ENCODE data around the gene ADSL.
"Not testable (repeated sequence)": the region's sequence is repeated elsewhere in the genome, so short reads cannot be mapped to it uniquely, and the experiment has no call there.

Gene ADSL

DNA sequence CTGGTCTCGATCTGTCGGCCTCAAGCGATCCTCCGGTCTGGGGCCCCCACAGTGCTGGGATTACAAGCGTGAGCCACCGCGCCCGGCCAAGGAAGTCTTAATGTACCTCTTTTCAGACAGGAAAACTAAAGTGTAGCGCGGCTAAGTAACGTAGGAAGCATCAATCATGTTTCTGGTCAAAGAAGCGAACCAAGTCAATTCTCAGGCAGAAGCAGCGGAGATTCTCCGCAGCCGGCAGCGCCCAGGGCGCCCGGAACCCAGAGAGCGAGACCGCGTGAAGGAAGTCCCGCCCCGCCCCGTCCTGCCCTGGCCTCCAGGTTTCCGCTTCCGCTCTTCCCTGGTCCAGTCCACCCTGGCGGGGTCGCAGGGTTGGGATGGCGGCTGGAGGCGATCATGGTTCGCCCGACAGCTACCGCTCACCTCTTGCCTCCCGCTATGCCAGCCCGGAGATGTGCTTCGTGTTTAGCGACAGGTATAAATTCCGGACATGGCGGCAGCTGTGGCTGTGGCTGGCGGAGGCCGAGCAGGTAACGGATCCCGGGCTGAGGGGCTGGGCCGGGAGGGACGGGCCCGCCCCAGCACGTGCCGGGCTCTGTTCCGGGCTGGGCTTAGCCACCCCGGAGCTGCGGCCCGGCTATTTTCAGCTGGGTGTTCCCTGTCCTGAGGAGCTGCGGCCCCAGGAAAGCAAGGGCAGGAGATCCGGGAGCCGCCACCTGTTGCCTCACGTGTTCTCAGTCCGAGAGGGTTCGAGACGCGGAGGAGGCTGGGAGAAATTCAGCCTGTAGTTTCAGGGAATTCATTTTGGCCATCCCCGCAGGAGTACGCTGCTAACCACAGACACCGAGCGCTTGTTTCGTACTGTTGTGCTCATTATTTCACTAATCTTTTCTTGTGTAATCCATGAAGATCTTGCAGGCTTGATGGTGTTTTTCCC is at the start of gene ADSL:
Gene ADSL (plus strand): TSS at position 316 of the 934 bp plus-strand sequence. CDS start 59 bp downstream, at position 375.
- DNase-seq (ENCODE audit: low read depth, low spot score) = peak; percentile 94

DNA sequence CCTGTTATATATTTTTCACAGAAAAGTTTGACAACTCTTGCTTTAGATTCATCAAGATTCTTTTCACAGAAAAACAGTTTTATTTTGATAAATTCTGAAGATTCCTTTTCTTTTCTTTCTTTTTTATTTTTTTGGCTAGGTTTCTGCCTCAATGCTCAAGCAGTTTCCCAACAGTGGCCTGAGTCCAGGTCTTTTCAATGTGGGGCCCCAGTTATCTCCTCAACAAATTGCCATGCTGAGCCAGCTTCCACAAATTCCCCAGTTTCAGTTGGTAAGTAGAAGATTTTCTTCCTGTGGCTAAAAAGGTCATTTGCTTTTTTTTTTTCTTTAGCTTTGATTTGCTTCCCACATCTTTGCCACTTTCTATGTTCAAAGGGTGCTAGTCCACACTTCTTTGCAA is 46.0 kb upstream of the ADSL start:
- DNase-seq (ENCODE audit: low read depth, low spot score) = no peak

DNA sequence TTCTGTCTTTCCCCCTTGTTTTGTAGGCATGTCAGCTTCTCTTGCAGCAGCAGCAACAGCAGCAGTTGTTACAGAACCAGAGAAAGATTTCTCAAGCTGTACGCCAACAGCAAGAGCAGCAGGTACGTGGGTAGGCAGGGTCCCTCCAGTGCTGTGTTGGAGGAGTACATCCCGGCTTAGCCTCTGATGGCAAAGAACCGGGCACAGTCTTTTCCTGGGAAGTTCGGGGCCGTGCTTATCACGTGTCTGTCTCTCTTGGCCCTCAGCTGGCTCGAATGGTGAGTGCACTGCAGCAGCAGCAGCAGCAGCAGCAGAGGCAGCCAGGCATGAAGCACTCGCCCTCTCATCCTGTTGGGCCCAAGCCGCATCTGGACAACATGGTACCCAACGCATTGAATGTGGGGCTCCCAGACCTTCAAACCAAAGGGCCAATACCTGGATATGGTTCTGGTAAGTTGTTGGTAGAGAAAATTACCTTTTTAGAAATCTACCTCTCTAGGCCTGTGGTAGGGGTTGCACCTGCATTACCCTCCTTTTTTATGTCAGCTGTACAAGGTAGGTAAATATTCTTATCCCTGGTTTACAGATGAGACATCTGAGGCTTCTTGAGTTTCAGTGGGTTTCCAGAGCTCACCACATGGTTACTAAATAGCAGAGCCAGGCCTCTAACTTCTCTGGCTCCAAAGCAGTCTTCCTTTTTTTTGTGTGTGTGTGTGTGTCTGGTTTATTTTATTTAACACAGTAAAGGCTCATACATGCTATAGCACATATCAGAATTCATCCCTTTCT is 45.2 kb upstream of the ADSL start:
- DNase-seq (ENCODE audit: low read depth, low spot score) = no peak

DNA sequence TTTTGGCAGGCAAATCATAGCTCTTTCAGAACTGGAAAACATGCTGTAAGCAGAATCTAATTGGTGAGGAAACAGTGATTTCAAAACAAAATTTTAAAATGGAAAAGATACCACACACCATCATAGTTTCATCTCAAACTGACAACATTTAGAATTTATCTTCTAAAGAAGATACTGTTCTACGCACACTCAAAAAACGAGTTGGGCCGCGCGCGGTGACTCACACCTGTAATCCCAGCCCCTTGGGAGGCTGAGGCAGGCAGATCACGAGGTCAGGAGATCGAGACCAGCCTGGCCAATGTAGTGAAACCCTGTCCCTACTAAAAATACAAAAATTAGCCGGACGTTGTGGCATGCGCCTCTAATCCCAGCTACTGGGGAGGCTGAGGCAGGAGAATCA is 44.2 kb upstream of the ADSL start:
- no peak for DNase-seq (ENCODE audit: low read depth, low spot score)

DNA sequence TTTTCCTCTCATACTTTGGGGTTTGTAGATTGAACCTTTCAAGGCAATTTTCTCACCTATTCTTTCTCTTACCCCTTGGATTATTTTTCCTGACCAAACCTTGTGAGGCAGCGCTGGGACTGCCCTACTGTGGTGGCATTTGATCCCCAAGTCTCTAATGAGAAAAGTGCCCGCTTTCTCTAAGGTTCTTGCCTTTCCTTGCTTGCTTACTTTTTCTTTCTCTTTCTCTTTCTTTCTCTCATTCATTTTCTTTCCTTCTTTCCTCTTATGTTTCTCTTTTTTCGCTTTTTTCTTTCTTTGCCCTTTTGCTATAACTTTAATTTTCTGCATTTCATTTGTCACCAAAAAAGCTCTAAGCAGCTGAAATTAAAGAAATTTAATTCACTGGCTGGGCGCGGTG is 40.7 kb upstream of the ADSL start:
- no peak for DNase-seq (ENCODE audit: low read depth, low spot score)

DNA sequence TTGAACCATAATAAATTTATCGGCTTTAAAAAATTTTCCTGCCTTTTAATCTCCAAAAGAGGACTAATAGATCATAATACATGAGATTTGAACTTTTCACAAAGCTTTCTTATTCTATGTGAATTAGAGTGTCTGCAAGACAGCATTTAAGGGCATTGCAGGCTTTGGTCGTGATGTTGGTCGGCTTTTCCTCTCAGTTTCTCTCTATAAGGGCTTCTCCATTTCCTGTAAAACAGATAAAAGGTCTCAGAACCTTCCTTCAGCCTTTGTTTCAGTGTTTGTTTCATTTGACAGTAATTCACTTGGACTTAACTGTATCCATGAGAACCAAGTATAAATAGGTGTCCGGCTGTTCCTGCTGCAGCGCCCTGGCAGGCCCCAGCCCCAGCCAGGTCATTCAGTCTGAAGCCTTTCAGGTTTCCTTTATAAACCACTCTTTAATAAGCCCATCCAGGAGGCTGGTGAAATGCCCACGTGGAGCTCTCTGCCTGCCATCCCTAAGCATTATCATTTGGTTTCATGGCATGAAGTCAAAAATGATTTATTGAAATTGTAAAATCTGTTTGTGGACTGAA is 37.2 kb upstream of the ADSL start:
- DNase-seq (ENCODE audit: low read depth, low spot score) = no peak

DNA sequence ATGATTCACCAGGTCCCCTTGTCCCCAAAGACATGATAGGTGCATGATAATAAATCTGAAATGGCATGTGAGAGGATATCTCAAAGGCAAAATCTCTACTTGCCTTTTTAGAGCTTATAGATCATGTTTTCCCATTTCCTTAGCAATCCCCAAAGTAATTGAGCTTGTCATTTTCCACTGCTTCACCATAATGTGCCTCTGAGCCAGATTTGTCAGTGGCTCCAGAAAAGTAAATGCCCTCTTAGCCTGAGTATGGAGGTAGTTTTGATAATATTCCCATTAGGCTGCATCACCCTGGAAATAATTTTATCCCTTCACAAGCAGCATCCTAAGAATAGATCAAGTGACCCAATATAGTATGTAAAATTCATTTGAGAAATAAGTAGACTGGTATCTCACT is 36.7 kb upstream of the ADSL start:
- DNase-seq (ENCODE audit: low read depth, low spot score) = no peak

DNA sequence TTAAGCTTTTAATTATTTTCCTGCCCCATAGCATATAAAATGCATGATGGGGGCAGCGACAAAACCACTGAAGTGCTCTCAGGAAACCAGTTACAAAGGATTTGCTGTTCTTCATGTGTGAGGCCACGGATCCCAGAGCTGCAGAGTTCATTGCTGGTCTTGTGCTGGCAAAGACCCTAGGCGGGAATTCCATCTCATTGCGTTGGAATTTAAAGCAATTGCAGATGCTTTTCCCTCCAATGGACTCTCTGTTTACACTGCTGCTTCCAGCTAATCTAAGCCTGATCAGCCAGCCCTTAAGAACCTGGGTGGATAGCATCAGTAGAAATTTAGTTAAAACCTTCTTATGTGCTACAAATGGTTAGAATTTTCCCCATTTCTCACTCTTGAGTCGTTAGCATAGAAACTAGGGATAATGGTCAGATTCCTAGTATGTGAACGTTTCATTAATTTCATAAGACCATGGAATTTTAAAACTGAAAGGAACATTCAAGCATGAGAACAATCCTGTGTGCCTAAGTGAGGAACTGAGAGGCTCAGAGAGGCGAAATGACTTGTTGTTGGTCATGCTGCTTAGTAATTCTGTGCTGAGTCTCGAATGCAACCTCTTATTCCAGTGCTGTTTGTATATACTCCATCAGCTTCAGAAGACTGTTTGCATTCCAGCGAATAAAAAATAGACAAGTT is 36.1 kb upstream of the ADSL start:
- peak; percentile 40 for DNase-seq (ENCODE audit: low read depth, low spot score)

DNA sequence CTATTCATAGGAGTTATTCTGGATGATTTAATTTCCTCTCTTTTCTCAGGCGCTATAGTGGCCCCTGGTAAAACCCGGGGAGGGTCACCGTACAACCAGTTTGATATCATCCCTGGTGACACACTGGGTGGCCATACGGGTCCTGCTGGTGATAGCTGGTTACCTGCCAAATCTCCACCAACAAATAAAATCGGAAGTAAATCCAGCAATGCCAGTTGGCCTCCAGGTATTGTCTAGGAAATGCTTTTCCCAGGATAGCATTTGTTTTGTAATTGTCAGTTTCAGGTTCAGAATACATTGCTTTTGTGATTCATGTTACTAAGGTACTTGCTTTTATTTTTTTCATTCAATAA is 35.6 kb upstream of the ADSL start:
- no peak for DNase-seq (ENCODE audit: low read depth, low spot score)

DNA sequence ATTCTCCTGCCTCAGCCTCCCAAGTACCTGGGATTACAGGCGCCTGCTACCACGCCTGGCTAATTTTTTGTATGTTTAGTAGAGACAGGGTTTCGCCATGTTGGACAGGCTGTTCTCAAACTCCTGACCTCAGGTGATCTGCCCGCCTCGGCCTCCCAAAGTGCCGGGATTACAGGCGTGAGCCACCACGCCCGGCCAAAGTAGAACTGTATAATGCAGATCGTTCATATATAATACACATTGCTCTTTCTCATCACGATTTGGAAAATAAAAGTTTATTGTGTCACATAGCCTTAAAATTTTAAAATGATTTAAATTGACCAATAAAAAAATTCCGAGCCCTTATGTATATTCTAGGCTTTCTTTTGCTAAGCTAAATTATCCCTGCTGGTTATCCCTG is 34.7 kb upstream of the ADSL start:
- DNase-seq (ENCODE audit: low read depth, low spot score) = not testable (repeated sequence)

DNA sequence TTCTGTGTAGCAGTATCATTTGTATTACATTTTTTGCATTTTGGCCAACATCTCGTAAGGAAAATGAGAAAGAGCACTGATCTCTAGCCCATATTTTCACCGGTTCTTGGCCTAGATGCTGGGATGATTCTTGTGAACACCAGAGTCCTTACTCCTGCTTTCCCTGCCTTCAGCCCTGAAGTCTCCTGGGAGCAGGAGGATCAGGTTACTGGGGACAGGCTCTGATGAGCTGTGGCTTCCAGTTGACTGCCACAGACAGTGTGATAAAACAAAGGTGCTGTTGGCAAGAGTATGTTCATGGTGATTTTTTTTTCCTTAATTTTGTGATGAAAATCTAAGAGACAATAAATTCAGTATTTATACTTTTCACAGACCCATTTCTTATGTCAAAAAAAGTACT is 34.2 kb upstream of the ADSL start:
- DNase-seq (ENCODE audit: low read depth, low spot score) = no peak

DNA sequence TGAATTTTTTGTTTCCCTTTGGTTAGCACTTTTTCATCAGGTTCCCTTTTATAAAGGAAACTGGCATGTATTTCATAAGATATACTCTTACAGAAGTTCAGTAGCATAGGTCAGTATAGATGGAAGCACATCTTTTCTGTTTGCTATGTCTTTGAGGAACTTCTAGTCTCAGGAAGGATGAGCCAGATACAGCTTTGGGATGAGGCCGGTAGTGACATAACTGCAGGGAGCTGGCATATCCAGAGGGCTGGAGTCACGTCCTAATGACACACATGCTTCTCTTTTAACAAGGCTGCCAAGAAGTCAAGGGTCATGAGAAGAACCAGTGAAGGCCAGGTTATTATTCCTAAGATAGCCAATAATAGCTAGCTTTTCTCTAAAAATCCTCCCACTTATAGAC is 33.3 kb upstream of the ADSL start:
- no peak for DNase-seq (ENCODE audit: low read depth, low spot score)

DNA sequence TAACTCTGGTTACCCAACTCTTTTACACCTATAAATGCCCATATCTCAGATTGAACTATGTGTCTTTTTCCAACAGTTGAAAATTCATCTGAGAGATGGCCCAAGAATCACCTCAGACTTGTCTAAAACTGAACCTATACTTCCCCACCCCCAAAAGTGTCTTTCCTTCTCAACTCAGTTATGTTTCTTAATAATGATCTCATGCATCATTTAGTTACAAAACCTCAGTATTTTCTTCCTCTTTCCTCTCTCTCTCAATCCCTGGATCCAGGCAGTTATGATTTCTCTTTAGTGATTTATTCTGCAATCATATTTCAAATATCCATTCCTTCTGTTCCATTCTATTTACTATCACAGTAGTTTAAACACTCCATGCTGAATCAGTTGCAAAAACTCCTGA is 32.3 kb upstream of the ADSL start:
- no peak for DNase-seq (ENCODE audit: low read depth, low spot score)

DNA sequence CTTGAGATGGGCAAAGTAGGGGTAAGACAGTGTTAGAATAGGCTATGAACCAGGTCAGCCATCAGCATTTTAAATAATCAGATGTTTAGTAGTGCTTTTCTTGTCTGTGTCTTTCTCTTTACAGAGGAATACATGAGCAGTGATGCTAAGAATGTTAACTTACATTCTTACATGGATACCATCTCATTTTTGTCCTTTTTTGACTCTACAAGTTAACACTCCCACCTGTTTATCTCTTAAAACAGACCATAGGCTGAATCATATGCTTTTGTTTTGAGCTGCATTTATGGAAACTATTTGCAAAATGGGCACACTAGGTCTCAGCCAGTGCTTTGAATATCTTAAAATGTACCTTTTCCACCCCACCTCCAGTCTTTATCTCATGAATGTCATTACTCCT is 25.6 kb upstream of the ADSL start:
- no peak for DNase-seq (ENCODE audit: low read depth, low spot score)

DNA sequence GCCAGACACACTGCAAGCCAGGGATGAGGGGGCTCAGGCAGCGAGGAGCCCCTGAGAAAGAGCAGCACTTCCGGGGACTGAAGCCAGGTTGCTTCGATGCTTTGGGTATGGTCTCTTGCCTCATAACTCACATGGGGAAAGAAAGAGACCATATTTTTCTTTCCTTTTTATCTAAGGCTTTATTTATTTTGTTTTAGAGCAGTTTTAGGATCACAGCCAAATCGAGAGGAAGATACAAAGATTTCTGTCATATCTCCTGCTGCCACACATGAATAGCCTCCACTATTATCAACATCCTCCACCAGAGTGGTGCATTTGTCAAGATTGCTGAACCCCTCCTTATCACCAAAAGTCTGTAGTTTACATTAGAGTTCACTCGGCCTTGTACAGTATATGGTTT is 24.3 kb upstream of the ADSL start:
- DNase-seq (ENCODE audit: low read depth, low spot score) = no peak

DNA sequence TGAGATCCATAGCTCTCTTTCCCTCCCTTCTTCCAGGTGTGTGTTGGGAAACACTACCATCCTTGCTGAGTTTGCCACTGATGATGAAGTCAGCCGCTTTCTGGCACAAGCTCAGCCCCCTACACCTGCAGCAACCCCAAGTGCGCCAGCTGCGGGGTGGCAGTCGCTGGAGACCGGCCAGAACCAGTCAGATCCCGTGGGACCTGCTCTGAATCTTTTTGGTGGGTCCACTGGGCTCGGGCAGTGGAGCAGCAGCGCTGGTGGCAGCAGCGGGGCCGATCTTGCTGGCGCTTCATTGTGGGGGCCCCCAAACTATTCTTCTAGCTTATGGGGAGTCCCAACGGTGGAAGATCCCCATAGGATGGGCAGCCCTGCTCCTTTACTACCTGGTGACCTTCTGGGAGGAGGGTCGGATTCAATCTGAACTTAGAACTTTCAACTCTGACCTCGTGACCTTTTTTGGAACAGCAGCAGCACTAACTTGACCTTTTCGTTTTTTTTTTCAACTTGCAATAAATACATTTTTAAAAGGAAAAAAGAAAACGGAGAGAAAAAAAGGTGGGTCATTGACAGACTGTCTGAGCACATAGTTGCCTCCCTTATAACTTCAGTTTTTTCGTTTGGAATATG is 23.4 kb upstream of the ADSL start:
- DNase-seq (ENCODE audit: low read depth, low spot score) = no peak

DNA sequence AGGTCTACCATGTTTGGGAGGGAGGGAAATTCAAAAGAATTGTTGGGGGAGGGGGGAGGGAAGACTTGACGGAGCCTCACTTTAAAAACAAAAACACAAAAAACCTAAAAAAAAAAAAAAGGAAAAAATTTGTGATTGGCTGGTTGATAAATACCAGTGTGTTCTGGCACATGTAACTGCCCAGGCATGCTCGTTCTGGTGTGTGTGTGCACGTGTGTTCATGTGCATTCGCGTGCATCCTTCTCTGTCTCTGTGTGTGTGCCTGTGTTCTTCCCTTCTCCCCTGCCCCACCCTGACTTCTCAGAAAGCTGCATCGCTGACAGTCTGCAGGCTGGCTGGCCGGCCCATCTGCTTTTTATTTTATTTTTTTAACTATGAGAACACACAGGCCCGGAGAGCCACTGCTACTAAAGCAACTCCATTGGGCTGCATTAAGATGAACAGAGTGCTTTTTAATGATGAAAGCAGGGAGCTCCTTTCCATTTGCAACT is 22.6 kb upstream of the ADSL start:
- no peak for DNase-seq (ENCODE audit: low read depth, low spot score)

DNA sequence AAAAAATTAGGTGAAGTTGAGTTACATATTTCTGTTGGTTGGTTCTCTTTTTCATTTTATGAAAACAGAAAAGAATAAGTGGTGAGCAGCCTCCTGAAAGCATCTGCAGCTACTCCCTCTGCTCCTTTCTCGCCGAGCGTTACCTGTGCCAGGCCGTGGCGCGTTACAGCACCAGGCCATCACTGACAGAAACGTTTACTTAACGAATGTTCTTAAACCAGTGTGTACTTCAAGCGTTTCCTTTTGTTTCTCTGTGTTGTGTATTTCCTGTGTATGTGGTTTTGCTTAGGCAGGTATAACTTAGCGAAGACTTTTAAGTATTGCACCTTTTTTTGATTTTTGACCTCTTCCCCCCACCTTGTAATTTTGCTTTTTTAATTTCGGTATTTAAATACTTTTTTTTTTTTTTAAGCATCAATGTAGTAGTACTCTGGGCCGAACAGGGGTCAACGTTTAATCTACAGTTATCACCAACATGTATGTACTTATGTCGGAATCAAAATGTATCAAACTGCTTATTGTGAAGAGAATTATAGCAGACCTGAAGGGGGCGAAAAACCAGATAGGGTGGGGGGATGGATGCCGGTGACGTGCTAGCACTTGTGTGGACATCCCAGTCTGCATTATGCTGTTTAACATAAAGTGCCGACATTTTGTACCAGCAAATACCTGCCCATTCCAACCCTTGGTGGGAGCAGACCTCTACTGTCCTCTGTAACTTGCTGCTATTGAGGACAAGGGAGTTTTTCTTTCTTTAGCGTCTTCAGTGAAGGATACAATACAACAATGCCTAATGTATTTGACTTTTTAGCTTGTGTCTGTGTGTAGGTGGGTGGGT is 21.6 kb upstream of the ADSL start:
- no peak for DNase-seq (ENCODE audit: low read depth, low spot score)

DNA sequence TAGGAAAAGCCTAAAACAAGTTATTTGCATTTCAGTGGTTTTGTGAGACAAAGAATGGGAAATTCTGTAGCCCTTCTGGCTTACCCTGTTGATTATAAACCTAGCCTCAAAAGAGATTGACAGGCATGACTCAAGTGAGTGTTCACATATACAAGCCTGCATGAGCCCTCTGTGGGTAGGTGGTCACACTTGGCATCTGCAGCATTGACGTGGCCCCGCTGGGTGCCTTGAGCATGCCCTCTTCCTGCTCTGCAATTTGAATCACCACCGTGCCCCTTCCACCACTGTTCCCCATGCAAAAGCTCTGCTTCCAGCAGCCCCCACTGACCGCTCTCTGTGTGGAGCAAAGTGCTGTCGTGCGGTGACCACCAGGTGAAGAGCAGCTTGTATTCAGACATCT is 21.0 kb upstream of the ADSL start:
- DNase-seq (ENCODE audit: low read depth, low spot score) = no peak

All from ELF-1 (cell line).